Activated T-cell treated with anti-CD3 and anti-CD28 coated beads for 24 hours (primary cell): ENCODE results near the gene KLK11.

Experiments used
- DNase-seq: peaks from one replicate; pipeline ENCODE4 v3.0.0-alpha.2; 2020; ENCODE audit warnings: low read depth

The KLK11 gene

GRCh38 chr19:51027873-51028272 lies 1.5 kb upstream of the KLK11 start:
- DNase-seq, result no peak

DNA sequence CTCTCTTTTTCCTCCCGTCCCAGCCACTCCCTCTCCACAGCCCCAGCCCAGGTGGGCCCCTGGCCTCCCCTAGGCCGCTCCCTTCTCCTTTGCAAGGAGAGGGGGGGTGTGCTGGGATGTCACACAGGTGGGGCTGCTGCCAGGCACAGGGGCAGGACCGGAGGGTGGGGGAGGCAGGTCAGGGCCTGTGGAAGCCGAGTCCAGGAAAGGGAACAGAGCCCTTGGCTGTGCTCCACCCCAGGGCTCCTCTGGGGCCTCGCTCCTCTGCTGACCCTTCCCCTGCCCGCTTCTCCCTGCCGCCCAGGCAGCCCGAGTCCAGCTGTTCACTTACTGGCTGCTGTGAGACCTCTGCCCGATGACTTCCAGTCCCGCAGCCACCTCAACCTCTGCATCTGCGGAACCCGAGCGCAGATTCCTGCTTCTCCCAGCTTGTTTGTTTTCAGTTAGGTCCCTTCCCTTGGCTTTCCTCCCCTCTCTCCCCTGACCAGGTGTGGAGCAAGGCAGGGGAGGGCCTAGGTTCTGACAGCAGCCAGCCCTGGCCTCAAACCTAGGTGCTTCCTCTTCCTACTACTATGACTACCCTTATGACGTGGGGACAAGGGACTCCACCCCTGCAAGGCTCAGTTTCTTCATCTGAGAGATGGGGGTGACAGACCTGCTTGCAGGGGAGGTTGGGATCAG lies 850 bp upstream of the KLK11 start:
- DNase-seq, result no peak

- no peak for DNase-seq
Measured at GRCh38 chr19:51025809-51026553, 435 bp downstream of the KLK11 start.

- DNase-seq, result no peak
Measured at GRCh38 chr19:51025401-51025800, 1.0 kb downstream of the KLK11 start.

DNA sequence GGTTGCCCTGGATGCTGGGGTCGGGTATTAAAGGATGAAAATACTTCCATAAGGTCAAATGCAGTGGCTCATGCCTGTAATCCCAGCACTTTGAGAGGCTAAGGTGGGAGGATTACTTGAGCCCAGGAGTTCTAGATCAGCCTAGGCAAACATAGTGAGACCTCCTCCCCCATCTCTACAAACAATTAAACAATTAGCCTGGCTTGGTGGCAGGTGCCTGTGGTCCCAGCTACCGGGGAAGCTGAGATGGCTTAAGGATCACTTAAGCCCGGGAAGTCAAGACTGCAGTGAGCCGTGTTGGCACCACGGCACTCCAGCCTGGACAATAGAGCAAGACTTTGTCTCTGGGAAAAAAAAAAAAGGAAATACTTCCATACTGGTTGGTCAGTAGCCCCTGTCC lies 1.5 kb downstream of the KLK11 start:
- no peak for DNase-seq

DNA sequence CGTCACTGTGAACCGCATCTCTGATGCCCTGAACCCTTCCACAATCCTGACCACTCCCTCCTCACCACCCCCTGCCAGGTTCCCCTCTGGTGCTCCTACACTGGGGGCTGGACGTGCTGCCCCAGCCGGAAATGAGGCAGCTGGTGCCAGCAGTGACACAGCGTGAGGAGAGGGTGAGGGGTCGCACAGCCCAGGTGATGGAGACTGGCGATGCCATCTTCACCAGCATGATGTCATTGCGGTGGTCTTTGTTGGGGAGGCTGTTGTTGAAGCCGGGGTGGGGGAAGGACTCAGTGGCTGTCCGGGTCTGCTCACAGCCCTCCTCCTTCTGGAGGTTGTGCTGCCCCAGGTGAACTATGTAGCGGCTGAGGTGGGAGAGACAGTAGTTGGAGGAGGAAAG lies 2.5 kb downstream of the KLK11 start:
- DNase-seq, result no peak

DNA sequence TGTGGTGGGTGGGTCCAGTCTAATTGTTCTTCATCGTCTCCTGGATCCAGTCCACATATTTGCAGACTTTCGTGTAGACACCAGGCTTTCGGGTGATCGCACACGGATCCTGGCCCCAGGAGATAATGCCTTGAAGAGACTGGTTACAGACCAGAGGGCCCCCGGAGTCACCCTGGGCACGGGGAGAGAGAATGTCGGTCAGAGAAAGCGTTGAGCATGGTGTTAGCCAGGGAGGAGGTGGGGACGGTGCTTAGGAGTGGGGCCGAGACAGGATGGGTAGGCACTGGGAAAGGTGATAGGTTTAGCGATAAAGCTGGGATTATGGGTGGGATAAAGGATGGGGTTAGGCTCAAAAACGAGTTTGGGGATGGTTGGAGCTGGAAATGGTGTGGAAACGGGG lies 3.9 kb downstream of the KLK11 start:
- DNase-seq, result no peak

- DNase-seq, result no peak
Measured at GRCh38 chr19:51020988-51021651, 5.3 kb downstream of the KLK11 start.

DNA sequence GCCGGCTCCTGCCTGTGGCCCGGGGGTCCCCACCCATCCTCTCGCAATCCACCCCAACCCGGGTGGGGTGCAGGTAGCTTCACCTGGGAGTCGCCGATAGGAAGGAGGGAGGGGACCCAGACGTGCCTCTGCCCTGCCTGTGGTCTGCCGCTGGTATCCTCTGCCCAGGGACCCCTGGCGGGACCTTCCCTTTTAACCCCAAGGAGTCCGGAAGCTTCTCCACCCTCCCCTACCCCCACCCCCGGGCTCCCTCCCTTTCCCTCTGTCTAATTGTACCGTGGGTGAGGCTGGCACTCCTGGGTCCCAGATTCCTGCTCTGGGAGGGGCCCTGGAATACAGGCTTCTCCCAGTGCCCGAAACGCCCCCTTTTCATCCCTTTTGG lies 6.9 kb downstream of the KLK11 start, which contains the start of gene KLK10:
KLK10 (minus strand) TSS at position 166 of the 382 bp plus-strand sequence. CDS start 579 bp downstream, outside the sequence.
- DNase-seq, result no peak

DNA sequence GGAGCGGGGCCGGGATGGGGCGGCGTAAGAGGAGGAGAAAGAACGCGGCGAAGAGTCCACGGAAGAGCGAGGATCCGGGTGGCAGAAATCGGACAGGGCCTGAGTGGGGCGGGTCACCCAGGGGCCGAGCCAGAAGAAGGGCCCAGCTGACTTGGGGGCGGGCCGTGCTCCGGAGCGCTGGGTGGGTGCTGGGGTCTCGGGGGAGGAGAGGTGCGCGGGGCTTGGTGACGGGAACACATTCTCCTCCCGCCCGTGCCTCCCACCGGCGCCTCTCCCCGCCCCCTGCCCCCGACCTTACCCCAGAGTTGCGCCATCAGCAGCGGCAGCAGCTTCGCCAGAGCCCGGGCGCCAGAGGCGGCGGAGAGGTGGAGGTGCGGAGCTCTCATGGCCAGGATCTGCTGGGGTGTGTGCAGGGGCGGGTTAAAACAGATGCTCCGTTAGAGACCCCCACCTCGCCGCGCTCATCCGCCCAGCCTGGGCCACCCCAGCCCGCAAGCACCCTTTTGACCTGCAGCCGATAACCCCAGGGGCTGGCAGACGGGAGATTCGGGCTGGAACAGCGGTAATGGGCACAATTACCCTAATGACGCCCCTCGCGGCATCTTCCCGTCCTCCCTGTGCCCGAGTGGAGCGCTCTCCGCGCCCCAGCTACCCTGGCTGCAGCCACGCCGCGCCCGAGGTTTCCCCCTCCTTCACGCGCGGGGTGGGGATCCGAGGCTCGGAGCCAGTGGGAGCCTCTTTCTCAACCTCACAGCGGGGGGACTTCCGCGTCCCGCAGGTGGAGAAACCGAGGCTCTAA lies 7.5 kb downstream of the KLK11 start:
- no peak for DNase-seq

DNA sequence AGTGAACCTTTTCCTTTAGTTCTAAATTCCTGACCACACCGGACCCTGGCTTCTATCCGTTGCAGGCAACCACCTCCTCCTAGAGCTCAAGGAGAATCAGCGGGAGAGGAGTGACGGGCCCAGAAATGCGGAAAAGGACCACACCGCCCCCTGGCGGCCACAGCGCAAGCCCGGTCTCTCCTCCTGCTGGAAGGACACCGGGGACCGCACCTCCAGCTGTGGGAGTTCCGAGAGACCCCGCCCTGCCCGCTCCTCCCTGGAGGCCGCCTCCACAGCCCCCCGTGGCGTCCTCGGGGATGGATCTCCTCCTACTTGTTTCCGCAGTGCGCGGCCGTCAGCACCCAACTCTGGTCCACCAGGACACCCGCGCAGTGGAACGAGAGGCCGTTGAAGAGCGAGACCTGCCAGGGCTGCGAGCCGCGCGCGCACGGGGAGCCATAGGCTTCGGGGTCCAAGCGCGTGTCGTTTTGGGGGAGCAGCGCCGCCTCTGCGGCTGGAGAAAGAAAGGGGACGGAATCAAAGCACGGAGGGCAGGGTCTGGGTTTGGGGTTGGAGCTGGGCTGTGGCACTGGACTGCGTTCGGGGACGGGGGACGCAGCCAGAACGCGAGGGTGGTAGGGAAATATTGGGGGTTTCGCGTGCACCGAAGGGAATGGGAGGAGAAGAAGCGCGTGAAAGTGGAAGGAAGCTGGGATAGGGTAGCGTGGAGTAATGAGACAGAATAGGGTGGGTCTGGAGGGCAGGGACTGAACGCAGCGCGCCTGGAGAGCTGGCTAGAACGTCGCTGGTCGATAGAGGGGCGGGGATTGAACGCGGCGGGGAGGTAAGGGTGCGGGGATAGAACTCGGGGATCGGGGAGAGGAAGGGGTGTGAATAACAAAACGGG lies 9.4 kb downstream of the KLK11 start:
- peak; percentile 49 for DNase-seq

- no peak for DNase-seq
Measured at GRCh38 chr19:51015691-51016267, 10.6 kb downstream of the KLK11 start.

- DNase-seq, result no peak
Measured at GRCh38 chr19:51014242-51014641, 12.2 kb downstream of the KLK11 start.

DNA sequence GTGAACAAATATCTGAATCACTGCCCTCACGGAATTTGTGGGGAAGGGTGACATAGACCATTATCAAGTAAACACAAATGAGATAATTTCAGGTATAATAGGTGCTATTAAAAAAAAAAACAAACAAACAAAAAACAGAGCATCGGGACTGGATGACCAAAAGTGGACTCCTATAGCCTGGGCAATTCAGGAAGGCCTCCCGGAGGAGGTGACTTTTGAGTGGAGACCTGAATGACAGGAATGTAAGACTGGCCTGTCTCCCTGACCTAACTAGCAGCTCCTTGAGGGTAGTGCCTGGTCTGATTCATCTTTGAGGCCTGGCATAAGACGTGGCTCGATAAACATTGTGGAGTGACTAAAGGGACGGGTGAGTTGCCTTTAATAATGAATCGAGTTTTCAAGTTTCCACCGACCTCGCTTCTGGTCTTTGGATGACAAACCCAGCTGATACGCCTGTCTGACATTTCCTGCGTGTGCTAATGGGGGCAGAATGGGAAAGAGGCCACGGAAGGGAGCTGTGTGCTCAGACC lies 13.7 kb downstream of the KLK11 start:
- no peak for DNase-seq

- no peak for DNase-seq
Measured at GRCh38 chr19:51010066-51010795, 16.2 kb downstream of the KLK11 start.

DNA sequence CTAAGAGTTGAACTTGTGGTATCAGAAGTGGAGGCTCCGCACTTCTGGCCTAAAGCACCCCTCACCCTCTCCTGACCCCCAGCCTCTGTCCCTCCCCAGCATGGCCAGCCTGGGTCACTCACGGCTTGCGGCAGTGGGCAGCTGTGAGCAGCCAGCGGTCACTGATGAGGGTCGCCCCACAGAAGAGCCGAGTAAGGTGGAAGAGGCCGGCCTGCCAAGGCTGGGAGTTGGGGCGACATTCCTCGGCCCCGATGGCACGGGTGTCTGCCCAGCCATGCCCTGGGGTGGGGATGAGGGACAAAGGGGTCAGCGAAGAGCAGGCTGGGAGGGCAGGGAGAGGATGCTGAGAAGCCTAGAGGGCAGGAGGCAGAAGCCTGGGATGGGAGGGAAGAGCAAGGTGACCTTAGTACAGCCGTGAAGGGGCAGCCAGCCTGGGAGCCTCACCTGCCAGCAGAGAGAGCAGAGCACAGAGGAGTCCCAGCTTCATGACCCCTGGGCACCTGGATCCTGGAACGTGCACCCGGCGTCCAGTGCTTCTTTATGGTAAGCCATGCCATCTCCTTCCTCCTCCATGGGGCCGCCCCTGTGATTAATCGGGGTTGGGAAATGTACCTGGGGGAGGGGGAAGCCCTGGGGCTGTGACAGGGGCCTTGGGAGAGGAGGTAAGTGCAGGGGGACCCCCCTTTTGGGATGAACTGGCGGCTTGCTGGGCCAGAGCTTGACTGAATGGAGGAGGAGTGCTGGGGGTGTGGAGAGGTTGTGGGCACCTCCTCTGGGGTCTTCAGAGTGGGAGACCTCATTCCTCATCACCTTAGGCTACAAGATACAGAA lies 17.1 kb downstream of the KLK11 start:
- no peak for DNase-seq

DNA sequence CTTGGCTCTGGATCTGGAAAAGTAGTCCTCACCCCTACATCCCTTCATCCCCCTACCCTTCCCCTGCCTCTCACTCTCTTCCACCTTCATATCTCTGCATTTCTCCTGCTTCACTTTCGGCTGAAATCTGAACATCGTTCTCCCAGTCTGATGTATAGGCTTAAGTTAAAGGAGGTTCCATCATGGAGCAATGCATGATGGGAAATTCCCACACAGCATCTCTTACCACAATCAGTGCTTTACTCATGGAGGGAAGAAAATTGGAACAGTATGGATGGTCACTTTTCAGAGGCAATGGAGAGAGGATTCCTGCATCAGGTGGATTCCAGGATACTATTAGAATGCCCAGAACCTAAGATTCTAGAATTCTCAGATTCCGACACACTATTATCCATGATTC lies 18.9 kb downstream of the KLK11 start:
- DNase-seq, result no peak

- DNase-seq, result no peak
Measured at GRCh38 chr19:51006406-51006805, 20.0 kb downstream of the KLK11 start.

- DNase-seq, result no peak
Measured at GRCh38 chr19:51005248-51005647, 21.2 kb downstream of the KLK11 start.
